BE2C (cell line): ENCODE results near the gene TMEM255B.
"Not testable (repeated sequence)": the region's sequence is repeated elsewhere in the genome, so short reads cannot be mapped to it uniquely, and the experiment has no call there.

ENCODE experiments used
- DNase-seq: peaks from one replicate; pipeline ENCODE4 v3.0.0-alpha.2; 2020
- H3K27me3 ChIP-seq: fragments of 250-450 bp; sonication (Bioruptor Pico); 2 replicates; pipeline ENCODE4 v1.5.1; 2020; ENCODE audit warnings: mild to moderate bottlenecking
- H3K36me3 ChIP-seq: fragments of 250-450 bp; sonication (Bioruptor Pico); 2 replicates; pipeline ENCODE4 v1.5.1; 2020; ENCODE audit warnings: mild to moderate bottlenecking
- H3K4me1 ChIP-seq: fragments of 250-450 bp; sonication (Bioruptor Pico); 2 replicates; pipeline ENCODE4 v1.5.1; 2020
- H3K4me3 ChIP-seq: 2 replicates; pipeline ENCODE4 v1.5.1; 2011; ENCODE audit warnings: low read depth, low read length
- H3K9me3 ChIP-seq: fragments of 250-450 bp; sonication (Bioruptor Pico); 2 replicates; pipeline ENCODE4 v1.5.1; 2020
- TF ChIP-seq, protein P1 (sequence below): IDR thresholded peaks from 2 replicates; pipeline ENCODE4 v1.5.1; 2012; ENCODE audit warnings: mild to moderate bottlenecking, low read depth, low read length

The TMEM255B gene

DNA sequence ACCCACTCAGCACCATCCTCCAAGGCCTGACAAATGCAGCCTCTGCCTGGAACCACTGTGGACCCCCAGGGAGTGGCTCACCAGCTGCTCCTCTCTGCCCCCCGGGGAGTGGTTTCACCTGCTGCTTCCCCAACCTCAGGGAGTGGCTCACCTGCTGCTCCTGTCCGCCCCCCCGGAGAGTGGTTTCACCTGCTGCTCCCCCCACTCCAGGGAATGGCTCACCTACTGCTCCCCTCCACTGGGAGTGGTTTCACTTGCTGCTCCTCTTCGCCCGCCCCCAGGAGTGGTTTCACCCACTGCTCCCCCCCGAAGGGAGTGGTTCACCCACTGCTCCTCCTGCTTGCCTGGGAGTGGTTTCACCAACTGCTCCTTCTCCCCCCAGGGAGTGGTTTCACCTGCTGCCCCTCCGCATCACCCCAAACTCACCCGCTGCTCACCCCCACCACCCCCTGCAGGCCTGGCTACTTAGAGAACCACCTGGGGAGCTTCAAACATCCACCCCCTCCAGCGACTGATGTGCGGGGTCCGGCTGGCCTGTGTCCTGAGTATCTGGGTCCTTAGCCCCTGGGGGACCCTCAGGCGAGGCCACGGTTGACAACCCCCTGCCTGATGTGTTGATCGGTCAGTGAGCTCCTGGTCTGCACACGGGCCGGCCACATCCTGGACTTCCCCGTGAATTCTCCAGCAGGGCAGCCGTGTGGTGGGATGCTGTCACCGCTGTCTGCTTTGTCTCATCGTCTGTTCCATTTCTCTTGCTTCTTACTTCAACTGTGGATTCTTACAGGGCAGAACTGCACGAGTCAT, 14.6 kb upstream of the TMEM255B start:
- no peak overlapping the region for H3K4me3 ChIP-seq
- TF ChIP-seq, protein P1, sequence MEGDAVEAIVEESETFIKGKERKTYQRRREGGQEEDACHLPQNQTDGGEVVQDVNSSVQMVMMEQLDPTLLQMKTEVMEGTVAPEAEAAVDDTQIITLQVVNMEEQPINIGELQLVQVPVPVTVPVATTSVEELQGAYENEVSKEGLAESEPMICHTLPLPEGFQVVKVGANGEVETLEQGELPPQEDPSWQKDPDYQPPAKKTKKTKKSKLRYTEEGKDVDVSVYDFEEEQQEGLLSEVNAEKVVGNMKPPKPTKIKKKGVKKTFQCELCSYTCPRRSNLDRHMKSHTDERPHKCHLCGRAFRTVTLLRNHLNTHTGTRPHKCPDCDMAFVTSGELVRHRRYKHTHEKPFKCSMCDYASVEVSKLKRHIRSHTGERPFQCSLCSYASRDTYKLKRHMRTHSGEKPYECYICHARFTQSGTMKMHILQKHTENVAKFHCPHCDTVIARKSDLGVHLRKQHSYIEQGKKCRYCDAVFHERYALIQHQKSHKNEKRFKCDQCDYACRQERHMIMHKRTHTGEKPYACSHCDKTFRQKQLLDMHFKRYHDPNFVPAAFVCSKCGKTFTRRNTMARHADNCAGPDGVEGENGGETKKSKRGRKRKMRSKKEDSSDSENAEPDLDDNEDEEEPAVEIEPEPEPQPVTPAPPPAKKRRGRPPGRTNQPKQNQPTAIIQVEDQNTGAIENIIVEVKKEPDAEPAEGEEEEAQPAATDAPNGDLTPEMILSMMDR = no peak
- DNase-seq = peak; percentile 4
- no peaks in the 10 kb centered on the region for H3K36me3 ChIP-seq
- no peaks in the 10 kb centered on the region for H3K27me3 ChIP-seq
- H3K4me1 ChIP-seq = peaks cover 22% of the 10 kb centered on the region
- no peaks in the 10 kb centered on the region for H3K9me3 ChIP-seq

DNA sequence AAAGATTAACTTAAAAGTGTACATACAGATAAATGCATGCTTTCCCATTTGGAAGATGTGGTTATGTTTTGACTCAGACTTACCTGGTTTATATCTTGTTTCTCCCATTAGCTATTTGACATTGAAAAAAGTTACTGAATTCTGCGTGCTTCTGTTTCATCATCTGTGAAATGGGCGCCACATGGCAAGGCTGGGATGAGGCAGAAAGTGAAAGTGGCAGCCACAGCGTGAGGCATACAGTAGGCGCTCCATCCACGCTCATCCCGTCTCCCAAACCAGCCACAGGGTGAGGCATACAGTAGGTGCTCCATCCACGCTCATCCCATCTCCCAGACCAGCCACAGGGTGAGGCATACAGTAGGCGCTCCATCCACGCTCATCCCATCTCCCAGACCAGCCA, 14.0 kb upstream of the TMEM255B start:
- TF ChIP-seq, protein P1 = no peak
- Histone ChIP-seq H3K36me3 (no peaks in the 10 kb centered on the region), H3K9me3 (no peaks in the 10 kb centered on the region), H3K27me3 (no peaks in the 10 kb centered on the region), H3K4me3 (no peak overlapping the region), H3K4me1 (peaks cover 22% of the 10 kb centered on the region)
- no peak for DNase-seq

DNA sequence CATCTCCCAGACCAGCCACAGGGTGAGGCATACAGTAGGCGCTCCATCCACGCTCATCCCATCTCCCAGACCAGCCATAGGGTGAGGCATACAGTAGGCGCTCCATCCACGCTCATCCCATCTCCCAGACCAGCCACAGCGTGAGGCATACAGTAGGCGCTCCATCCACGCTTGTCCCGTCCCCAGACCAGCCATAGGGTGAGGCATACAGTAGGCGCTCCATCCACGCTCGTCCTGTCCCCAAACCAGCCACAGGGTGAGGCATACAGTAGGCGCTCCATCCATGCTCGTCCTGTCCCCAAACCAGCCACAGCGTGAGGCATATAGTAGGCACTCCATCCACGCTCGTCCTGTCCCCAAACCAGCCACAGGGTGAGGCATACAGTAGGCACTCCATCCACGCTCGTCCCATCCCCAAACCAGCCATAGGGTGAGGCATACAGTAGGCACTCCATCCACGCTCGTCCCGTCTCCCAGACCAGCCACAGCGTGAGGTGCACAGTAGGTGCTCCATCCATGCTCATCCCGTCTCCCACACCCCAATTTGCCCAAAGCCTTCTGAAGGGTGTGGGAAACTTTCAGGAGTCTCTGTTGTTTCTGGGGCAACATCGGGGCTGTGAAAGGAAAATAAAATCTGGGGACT, 13.4 kb upstream of the TMEM255B start:
- peaks cover 22% of the 10 kb centered on the region for H3K4me1 ChIP-seq
- H3K4me3 ChIP-seq, H3K36me3 ChIP-seq, H3K27me3 ChIP-seq, H3K9me3 ChIP-seq, DNase-seq: not testable (repeated sequence)

DNA sequence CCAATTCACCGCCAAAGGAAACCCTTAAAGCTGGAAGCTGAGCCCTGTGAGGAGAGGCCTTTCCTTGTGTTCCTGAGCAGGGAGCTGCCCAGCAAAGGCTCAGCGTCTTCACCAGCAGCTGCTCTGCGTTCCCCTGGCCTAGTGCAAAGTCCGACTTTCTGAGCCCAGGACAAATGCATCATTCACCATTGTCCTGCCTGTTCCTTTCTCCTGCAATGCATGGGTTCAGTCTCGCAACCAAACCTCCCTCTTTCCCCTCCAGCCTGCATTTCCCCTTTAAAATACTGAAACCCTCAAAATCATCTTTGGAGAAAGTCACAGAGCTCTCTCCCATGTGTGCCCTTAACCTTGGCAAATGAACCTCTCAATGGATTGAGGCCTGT, 12.9 kb upstream of the TMEM255B start:
- H3K4me3 ChIP-seq = peak overlapping the region; percentile 15; the same call in 1 of the 2 replicates
- H3K36me3 ChIP-seq = no peaks in the 10 kb centered on the region
- TF ChIP-seq, protein P1 = no peak
- no peaks in the 10 kb centered on the region for H3K9me3 ChIP-seq
- H3K4me1 ChIP-seq = peaks cover 22% of the 10 kb centered on the region
- H3K27me3 ChIP-seq = no peaks in the 10 kb centered on the region
- peak; percentile 30 for DNase-seq

DNA sequence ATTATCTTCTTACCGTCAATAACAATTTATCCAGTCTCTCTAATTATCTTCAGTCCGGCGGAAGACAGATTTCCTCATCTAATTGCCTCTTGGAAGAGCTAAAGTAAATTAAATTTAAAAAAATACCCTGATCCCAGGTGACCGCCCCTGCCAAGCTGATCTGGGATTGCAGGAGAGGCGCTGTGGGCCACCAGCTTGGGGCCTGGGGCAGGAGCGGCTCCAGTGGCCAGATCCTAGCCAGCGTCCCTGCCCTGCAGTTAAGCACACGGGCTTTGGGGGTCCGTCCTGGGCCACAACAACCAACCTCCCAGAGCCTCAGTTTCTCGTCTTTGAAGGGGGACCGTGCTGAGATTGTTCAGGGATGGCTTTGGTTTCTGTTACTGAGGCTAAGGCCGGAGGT, 12.4 kb upstream of the TMEM255B start:
- H3K4me3 ChIP-seq = peak overlapping the region; percentile 8; the same call in 1 of the 2 replicates
- no peaks in the 10 kb centered on the region for H3K27me3 ChIP-seq
- H3K36me3 ChIP-seq = no peaks in the 10 kb centered on the region
- TF ChIP-seq, protein P1 = peak; percentile 6; the same call in 1 of the 2 replicates
- H3K4me1 ChIP-seq = peaks cover 22% of the 10 kb centered on the region
- peak; percentile 50 for DNase-seq
- H3K9me3 ChIP-seq = no peaks in the 10 kb centered on the region

DNA sequence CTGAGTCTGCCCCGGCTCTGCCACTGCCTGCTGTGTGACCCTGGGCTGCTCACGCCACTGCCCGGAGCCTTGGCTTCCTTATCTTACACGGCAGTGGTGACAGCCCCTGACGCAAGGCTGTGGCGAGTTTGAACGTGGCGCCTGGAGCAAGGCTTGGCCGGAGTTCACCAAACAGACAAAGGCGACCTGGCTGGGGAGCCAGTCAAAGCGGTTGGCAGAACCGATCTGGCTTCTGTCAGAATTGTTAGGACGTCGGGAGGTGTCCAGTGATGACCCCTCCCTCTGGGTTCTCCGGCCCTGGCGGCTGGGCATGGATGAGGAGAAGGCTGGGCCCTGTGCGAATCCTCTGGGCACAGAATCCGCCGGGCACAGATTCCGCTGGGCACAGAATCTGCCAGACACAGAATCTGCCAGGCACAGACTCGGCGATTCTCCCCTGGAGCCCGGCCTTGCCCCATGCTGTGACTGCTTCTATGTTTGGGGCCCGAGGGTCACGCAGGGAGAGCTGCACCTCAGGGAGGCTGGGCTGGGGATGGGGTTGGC, 11.7 kb upstream of the TMEM255B start:
- peak; percentile 37 for DNase-seq
- Histone ChIP-seq H3K27me3 (no peaks in the 10 kb centered on the region), H3K9me3 (no peaks in the 10 kb centered on the region), H3K4me3 (no peak overlapping the region; the same call in 1 of the 2 replicates), H3K36me3 (no peaks in the 10 kb centered on the region), H3K4me1 (peaks cover 17% of the 10 kb centered on the region)
- TF ChIP-seq, protein P1 = no peak
